GM18520 (cell line): ENCODE results near the gene PHF21A.
"Not testable (repeated sequence)": the region's sequence is repeated elsewhere in the genome, so short reads cannot be mapped to it uniquely, and the experiment has no call there.

Experiments
- ATAC-seq: cut with Tn5 transposase; IDR thresholded peaks from one replicate; pipeline ENCODE4 v1.9.1; 2021; ENCODE audit not compliant: unreplicated experiment

Gene PHF21A

GRCh38 chr11:46038529-46038928 lies 82.7 kb downstream of the PHF21A start:
- ATAC-seq: no peak

- ATAC-seq: no peak
These were observed 84.3 kb downstream of the PHF21A start for GRCh38 chr11:46036969-46037368.

GRCh38 chr11:46036009-46036408 lies 85.2 kb downstream of the PHF21A start:
- ATAC-seq: no peak

GRCh38 chr11:46034041-46034440 lies 87.2 kb downstream of the PHF21A start:
- no peak for ATAC-seq

- ATAC-seq: no peak
These were observed 94.5 kb downstream of the PHF21A start for GRCh38 chr11:46026606-46027293.

- no peak for ATAC-seq
These were observed 101.1 kb downstream of the PHF21A start for GRCh38 chr11:46020084-46020599.

- ATAC-seq: no peak
These were observed 102.6 kb downstream of the PHF21A start for GRCh38 chr11:46018651-46019050.

- ATAC-seq: no peak
These were observed 103.9 kb downstream of the PHF21A start for GRCh38 chr11:46017341-46017740.

- ATAC-seq: no peak
These were observed 105.3 kb downstream of the PHF21A start for GRCh38 chr11:46015941-46016340.

GRCh38 chr11:46014168-46014567 lies 107.1 kb downstream of the PHF21A start:
- not testable (repeated sequence) for ATAC-seq

GRCh38 chr11:46012185-46012584 lies 109.1 kb downstream of the PHF21A start:
- ATAC-seq: no peak

- no peak for ATAC-seq
These were observed 111.2 kb downstream of the PHF21A start for GRCh38 chr11:46010100-46010499.

GRCh38 chr11:46009647-46010046 lies 111.6 kb downstream of the PHF21A start:
- no peak for ATAC-seq

- no peak for ATAC-seq
These were observed 114.7 kb downstream of the PHF21A start for GRCh38 chr11:46006418-46007070.

- ATAC-seq: no peak
These were observed 117.7 kb downstream of the PHF21A start for GRCh38 chr11:46003572-46003971.

GRCh38 chr11:46002189-46002588 lies 119.1 kb downstream of the PHF21A start:
- no peak for ATAC-seq

- no peak for ATAC-seq
These were observed 119.8 kb downstream of the PHF21A start for GRCh38 chr11:46001448-46001914.

- ATAC-seq: no peak
These were observed 123.7 kb downstream of the PHF21A start for GRCh38 chr11:45997599-45997998.

GRCh38 chr11:45995342-45995734 lies 125.9 kb downstream of the PHF21A start:
- no peak for ATAC-seq

- no peak for ATAC-seq
These were observed 126.6 kb downstream of the PHF21A start for GRCh38 chr11:45994371-45995341.

- no peak for ATAC-seq
These were observed 127.7 kb downstream of the PHF21A start for GRCh38 chr11:45993531-45994001.
